Measurements from ENCODE around the gene VANGL1.

GRCh38 chr1:115650961-115651360 is 9.2 kb downstream of the VANGL1 start:
- TF ChIP-seq CTCF (IDR thresholded peaks at IDR 0.05) (no peak), POLR2A (IDR thresholded peaks at IDR 0.05) (no peak)

Data from suprapubic skin (tissue), 3 donors.